ENCODE measurements around the gene APCDD1.
"Not testable (repeated sequence)": the region's sequence is repeated elsewhere in the genome, so short reads cannot be mapped to it uniquely, and the experiment has no call there.

APCDD1 gene

GRCh38 chr18:10463741-10464140 lies 9.3 kb downstream of the APCDD1 start:
- no peak for DNase-seq

GRCh38 chr18:10464161-10464648 lies 9.8 kb downstream of the APCDD1 start:
- DNase-seq = not testable (repeated sequence)

GRCh38 chr18:10465174-10465939 lies 10.9 kb downstream of the APCDD1 start:
- no peak for DNase-seq

- DNase-seq = no peak
Measured at GRCh38 chr18:10470429-10470828, 16.0 kb downstream of the APCDD1 start.

GRCh38 chr18:10471574-10471973 lies 17.1 kb downstream of the APCDD1 start:
- DNase-seq = no peak

- no peak for DNase-seq
Measured at GRCh38 chr18:10473132-10473531, 18.7 kb downstream of the APCDD1 start.

GRCh38 chr18:10474309-10474708 lies 19.9 kb downstream of the APCDD1 start:
- DNase-seq = no peak

- no peak for DNase-seq
Measured at GRCh38 chr18:10475276-10475653, 20.8 kb downstream of the APCDD1 start.

- DNase-seq = no peak
Measured at GRCh38 chr18:10475654-10476291, 21.3 kb downstream of the APCDD1 start.

GRCh38 chr18:10476338-10476791 lies 21.9 kb downstream of the APCDD1 start:
- no peak for DNase-seq

GRCh38 chr18:10477121-10477862 lies 22.9 kb downstream of the APCDD1 start:
- no peak for DNase-seq

GRCh38 chr18:10477863-10478260 lies 23.4 kb downstream of the APCDD1 start:
- DNase-seq = no peak

- DNase-seq = no peak
Measured at GRCh38 chr18:10481831-10482230, 27.4 kb downstream of the APCDD1 start.

GRCh38 chr18:10482363-10482984 lies 28.0 kb downstream of the APCDD1 start:
- DNase-seq = no peak

- DNase-seq = no peak
Measured at GRCh38 chr18:10482985-10483949, 28.8 kb downstream of the APCDD1 start.

- no peak for DNase-seq
Measured at GRCh38 chr18:10485475-10485874, 31.0 kb downstream of the APCDD1 start.

- no peak for DNase-seq
Measured at GRCh38 chr18:10486362-10486761, 31.9 kb downstream of the APCDD1 start.

- DNase-seq = no peak
Measured at GRCh38 chr18:10487154-10487553, 32.7 kb downstream of the APCDD1 start.

- no peak for DNase-seq
Measured at GRCh38 chr18:10488017-10488416, 33.6 kb downstream of the APCDD1 start.

- peak; percentile 73 for DNase-seq
Measured at GRCh38 chr18:10490401-10491165, 36.1 kb downstream of the APCDD1 start.

GRCh38 chr18:10495936-10496335 lies 41.5 kb downstream of the APCDD1 start:
- DNase-seq = no peak
